NK-92 (cell line): ENCODE data around the gene PAQR4.

Experiments used
- DNase-seq: peaks from one replicate; lab custom pipeline; 2025; ENCODE audit not compliant: unreplicated experiment; lab: John Stamatoyannopoulos, UW

Gene PAQR4

DNA sequence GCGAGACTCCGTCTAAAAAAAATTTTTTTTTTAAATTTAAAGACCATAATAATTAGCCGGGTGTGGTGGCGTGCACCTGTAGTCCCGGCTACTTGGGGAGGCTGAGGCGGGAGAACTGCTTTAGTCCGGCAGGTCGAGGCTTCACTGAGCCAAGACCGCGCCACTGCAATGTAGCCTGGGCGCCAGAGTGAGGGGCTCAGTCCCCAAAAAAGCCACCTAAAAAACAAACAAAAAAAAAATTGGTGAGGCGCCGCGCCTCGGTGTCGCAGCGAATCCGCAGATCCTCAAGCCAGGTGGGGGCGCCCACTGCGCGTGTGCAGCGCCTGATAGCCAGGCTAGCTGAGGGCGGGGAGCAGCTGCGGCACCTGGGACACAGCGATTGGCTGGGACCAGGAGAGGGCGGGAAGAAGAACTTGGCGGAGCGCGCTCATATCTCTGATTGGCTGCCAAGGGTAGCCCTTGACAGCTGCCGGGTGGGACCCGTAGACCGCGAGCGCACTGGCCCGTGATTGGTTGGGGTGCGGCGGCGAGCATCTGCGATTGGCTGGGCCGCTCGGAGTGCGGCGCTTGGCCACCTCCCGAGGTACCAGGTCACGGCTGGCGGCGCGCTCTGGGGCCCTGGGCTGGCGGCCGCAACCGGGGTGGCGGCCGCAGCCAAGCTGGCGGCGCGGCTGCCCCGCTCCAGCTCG, 34.6 kb downstream of the PAQR4 start:
- peak; percentile 79 for DNase-seq

DNA sequence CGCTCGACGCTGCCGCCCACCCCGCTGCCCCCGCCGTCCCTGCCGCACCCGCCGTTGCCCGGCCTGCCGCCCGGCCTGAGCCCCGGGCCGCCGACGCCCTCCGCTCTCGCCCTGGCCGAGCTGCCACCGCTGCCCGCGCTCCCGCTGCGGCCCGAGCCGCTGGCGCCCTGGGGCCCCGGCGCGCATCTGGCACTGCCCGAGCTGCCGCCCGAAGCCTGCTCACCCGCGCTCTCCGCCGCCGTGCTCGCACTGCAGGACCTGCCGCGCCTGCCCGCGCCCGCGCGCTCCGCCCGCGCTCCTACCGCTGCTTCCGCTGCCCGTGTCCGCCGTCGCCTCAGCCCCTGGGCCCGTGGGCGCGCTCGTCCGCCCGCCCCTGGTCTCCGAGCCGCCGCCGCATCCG, 35.2 kb downstream of the PAQR4 start:
- DNase-seq: no peak

GRCh38 chr16:3004781-3005284, 35.7 kb downstream of the PAQR4 start:
- no peak for DNase-seq

DNA sequence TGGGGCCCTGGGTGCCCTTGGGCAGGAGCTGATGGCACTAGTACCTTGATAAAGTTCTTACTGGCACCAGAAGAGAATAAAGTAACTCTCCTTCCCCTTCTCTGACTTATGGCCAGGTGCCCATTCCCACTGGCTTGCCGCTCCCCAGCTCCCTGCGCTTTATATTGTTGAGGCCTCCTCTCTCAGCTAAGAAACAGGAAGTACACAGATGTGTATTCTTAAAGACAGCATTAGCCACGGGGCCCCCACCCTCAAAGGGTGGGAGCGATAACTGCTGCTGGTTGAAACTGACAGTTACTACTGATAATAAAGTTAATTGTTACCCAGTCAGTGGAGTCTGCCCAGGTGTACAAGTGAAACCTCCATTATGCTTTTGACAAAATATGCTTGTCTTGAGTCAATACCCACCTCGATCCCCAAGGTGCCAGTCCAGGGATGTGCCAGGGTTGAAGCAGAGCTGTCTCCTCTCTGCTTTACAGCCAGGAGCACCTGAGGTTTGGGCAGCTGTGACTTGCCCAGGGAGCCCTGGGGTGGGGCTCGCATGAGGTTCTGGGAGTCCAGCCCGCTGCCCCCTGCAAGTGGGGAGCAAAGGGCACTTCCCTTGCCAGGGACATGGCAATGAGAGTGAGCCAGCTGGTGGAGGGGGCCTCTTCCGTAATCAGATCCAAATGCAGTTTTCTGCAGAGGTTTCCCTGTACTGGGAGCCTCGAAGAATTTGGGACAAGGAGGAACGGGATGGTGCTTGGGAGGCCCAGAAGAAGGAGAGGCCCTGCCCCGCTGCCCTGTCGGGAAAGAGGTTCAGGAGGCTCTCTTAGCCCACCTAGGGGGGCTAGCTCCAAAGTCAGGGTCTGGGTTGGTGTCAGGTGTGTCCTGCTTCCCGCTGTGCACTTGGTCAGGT, 38.2 kb downstream of the PAQR4 start:
- no peak for DNase-seq

DNA sequence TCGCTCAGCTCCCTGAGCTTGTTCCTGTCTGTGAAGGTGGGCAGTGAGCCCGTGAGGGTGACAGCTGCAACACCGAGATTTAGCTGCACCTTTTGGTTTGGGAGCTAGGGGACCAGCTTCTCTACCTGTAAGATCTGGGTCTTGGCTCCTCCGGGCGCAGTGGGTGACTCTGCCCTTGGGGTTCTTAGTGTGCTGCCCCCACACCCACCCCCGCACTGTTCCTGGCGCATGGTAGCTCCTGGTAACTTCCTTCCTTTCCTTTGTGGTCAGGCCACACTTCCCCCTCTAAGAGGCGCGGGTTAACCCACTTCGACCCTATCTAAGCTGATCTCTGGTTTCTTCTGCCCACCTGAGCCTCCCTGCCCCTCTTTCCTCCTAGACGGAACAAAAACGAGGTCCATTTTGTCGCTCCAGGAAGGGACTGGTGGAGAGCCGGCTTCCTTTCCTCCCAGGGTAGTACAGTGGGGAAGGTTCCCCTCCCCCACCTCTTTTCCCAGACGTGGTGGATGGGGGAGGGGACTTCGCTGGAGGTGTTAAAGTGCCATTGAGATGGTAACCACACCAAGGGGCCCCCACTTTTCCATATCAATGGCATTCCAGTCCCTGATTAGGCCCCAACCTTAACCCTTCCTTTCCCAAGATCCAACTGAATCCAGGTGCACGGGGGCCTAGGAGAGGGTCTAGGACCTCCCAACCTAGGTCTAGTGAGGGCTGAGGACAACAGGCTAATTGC, 39.0 kb downstream of the PAQR4 start:
- DNase-seq: no peak

- DNase-seq: no peak
Measured at GRCh38 chr16:3008690-3009037, 39.5 kb downstream of the PAQR4 start.

GRCh38 chr16:3009568-3010390, 40.6 kb downstream of the PAQR4 start:
- no peak for DNase-seq

DNA sequence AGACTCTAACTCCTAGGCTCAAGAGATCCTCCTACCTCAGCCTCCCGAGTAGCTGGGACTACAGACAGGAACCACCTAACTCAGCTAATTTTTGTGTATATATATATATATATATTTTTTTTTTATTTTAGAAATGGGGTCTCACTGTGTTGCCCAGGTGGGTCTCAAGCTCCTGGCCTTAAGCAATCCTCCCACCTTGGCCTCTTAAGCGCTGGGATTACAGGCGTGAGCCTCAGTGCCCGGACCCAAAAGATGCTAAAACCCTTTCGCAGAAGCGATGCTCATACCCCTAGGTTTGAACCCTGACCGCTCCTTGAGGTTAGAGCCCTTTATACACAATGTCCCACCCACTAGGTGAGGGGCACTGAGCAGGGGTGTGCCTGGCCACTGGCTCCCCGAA, 41.4 kb downstream of the PAQR4 start:
- DNase-seq: no peak

GRCh38 chr16:3012246-3012645, 43.1 kb downstream of the PAQR4 start:
- DNase-seq: no peak

- DNase-seq: no peak
Measured at GRCh38 chr16:3012828-3013420, 43.8 kb downstream of the PAQR4 start, which contains the start of gene CLDN9. Gene CLDN9 (plus strand): TSS chr16:3012923. CDS start chr16:3013363, 440 bp downstream.

DNA sequence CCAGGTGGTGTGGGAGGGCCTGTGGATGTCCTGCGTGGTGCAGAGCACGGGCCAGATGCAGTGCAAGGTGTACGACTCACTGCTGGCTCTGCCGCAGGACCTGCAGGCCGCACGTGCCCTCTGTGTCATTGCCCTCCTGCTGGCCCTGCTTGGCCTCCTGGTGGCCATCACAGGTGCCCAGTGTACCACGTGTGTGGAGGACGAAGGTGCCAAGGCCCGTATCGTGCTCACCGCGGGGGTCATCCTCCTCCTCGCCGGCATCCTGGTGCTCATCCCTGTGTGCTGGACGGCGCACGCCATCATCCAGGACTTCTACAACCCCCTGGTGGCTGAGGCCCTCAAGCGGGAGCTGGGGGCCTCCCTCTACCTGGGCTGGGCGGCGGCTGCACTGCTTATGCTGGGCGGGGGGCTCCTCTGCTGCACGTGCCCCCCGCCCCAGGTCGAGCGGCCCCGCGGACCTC, 44.4 kb downstream of the PAQR4 start:
- no peak for DNase-seq

GRCh38 chr16:3013998-3014690, 45.0 kb downstream of the PAQR4 start:
- DNase-seq: no peak

DNA sequence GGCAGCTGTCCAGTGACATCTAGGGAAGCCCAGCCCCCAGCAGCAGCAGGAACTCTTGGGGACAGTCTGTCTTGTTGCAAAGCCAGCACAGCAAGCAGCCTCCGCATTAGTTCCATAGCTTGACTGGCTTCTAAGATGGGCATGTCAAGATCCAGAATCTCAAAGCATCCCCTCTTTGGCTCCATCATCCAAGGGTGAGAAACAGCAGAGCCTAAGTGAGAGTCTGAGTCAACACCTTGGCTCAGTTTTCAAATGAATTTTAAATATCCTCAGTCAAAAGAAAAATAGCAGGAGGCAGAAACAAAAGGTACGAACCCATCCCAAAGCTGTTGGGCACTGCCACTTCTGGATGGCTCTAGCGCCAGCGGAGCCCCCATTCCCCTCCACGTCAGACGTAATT, 45.8 kb downstream of the PAQR4 start:
- no peak for DNase-seq

DNA sequence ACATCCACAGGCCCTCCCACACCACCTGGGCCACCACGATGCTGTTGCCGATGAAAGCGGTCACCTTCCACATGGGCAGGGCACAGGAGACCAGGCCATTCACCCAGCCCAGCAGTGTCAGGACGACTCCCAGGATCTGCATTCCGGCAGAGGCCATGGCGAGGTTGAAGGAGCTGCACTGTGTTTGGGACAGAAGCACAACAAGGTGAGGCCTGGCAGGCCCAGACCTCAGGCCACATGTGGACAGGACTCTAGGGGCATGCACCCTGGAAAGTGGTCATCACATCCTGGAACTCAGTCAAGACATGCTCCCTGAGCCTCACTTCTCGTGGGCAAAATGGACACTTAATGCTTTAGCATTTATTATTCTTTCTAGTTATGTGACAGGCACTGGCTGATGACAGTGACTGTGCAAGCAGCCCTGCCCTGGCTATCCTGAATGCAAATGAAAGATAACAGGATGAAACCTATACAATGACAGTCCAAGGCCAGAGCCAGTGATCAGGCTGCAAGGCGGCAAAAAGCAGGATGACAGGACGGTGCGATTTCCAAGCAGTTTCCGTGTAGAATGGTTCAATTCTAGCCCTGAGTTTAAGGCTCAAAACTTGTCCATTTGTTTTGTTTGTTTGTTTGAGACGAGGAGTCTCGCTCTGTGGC, 46.8 kb downstream of the PAQR4 start:
- no peak for DNase-seq

DNA sequence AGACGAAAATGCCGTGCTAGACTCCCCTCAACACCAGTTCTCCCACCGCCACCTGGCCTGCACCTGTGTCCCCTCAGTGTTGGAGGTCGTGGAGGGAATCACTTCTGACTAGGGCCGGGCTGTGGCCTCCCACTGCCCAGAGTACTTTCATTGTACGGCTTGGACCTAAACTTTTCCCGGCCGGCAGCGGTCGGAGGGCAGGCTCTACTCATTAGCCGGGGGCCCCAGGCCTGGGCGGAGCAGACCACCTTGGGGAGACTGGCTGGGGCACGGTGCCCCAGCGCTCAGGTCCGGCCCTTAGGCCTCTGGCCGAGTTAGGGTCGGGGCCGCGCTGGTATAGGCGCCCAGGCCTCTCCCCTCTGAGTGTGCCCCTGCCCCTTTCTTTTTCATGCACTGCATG, 48.2 kb downstream of the PAQR4 start:
- no peak for DNase-seq

GRCh38 chr16:3017794-3018506, 48.8 kb downstream of the PAQR4 start, which contains the start of gene CLDN6:
Gene CLDN6 (minus strand): TSS chr16:3018183. CDS start chr16:3016021, 2,162 bp downstream.
- DNase-seq: no peak

DNA sequence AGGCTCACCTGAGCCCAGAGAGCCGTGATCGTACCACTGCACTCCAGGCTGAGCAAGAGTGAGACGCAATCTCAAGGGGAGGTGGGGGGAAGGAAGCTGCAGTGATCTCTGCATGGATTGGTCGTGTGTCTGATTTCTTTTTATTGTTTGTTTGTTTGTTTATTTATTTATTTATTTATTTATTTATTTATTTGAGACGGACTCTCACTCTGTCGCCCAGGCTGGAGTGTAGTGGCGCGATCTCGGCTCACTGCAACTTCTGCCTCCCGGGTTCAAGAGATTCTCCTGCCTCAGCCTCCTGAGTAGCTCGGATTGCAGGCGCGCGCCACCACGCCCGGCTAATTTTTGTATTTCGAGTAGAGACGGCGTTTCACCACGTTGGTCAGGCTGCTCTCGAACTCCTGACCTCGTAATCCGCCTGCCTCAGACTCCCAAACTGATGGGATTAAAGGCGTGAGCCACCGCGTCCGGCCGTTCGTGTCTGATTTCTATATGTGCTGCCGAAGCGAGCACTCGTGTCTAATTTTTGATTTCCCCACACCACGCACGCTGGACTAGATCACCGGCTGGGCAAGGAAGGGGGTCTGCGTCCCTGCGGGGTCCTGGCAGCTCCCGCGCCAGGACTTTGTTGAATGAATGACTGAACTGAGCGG, 50.6 kb downstream of the PAQR4 start:
- no peak for DNase-seq

DNA sequence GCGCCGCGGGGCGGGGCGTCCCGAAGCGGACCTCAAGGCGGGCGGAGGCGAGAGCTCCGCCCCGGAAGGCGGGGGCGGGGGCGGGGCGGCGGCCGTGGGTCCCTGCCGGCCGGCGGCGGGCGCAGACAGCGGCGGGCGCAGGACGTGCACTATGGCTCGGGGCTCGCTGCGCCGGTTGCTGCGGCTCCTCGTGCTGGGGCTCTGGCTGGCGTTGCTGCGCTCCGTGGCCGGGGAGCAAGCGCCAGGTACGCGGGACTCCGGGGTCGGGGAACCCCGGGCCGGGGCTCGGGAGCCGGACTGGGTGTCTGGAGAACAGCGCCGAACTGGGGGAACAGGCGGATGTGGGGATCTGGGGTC, 51.1 kb downstream of the PAQR4 start, which contains the start of gene TNFRSF12A:
TSS of gene TNFRSF12A (plus strand) at position 122 of the 357 bp plus-strand sequence. CDS start at position 152, 30 bp downstream.
- DNase-seq: no peak
